OCI-LY7 (cell line): Measurements from ENCODE around the gene BRCA1.
"Not testable (repeated sequence)": the region's sequence is repeated elsewhere in the genome, so short reads cannot be mapped to it uniquely, and the experiment has no call there.

Experiments used
- CTCF ChIP-seq: fragments of 200-600 bp; sonication (generic); conservative IDR thresholded peaks from 2 replicates; pipeline ENCODE4 v1.5.1; 2014; ENCODE audit warnings: mild to moderate bottlenecking, antibody characterized with exemption, low read length, moderate library complexity, mixed read lengths
- EZH2phosphoT487 ChIP-seq: fragments of 200-600 bp; sonication (generic); IDR thresholded peaks from 2 replicates; pipeline ENCODE4 v1.6.1; 2018; ENCODE audit warnings: low read depth, borderline replicate concordance, mild to moderate bottlenecking, mixed run types, antibody characterized with exemption, low read length, moderate library complexity, mixed read lengths

- not testable (repeated sequence) for TF ChIP-seq CTCF, EZH2phosphoT487
Observed at GRCh38 chr17:43165971-43166370, 40.8 kb upstream of the BRCA1 start.
